Neural cell (in vitro differentiated cells): Measurements from ENCODE around the gene MCTP2. TPM values are rescaled to one million over a fixed set of nuclear protein-coding genes. Genes with fewer than 3 reads are reported as not detected.

Experiments used
- H2AFZ ChIP-seq: fragments of 200-600, 300-800 bp; sonication (generic), shearing (Covaris generic); 2 replicates; pipeline ENCODE4 v1.6.0; 2014; ENCODE audit warnings: low read depth, mild to moderate bottlenecking, antibody characterized with exemption, low read length, moderate library complexity
- H3F3A ChIP-seq: fragments of 200-600 bp; shearing (Covaris generic); 2 replicates; pipeline ENCODE4 v1.6.1; 2016; ENCODE audit warnings: mild to moderate bottlenecking, moderate library complexity, mixed read lengths, antibody characterized with exemption, low read length; ENCODE audit not compliant: insufficient read depth, poor library complexity, severe bottlenecking
- H3K27ac ChIP-seq: fragments of 200-600, 300-800 bp; sonication (generic), shearing (Covaris generic); 2 replicates; pipeline ENCODE4 v1.5.1; 2014; ENCODE audit warnings: mild to moderate bottlenecking, low read length, moderate library complexity
- H3K27me3 ChIP-seq: fragments of 300-800, 200-600 bp; sonication (generic), shearing (Covaris generic); 2 replicates; pipeline ENCODE4 v1.6.0; 2014; ENCODE audit warnings: mild to moderate bottlenecking, low read depth, low read length, moderate library complexity; ENCODE audit not compliant: insufficient read depth
- H3K36me3 ChIP-seq: fragments of 300-800, 200-600 bp; sonication (generic), shearing (Covaris generic); 2 replicates; pipeline ENCODE4 v1.5.1; 2014; ENCODE audit warnings: mild to moderate bottlenecking, antibody characterized with exemption, low read length, moderate library complexity; ENCODE audit not compliant: insufficient read depth
- H3K4me2 ChIP-seq: fragments of 300-800, 200-600 bp; sonication (generic), shearing (Covaris generic); 2 replicates; pipeline ENCODE4 v1.6.0; 2014; ENCODE audit warnings: mild to moderate bottlenecking, low read length
- H3K4me3 ChIP-seq: fragments of 300-800, 200-600 bp; sonication (generic), shearing (Covaris generic); 2 replicates; pipeline ENCODE4 v1.5.1; 2014; ENCODE audit warnings: mild to moderate bottlenecking, low read length, moderate library complexity
- H3K79me2 ChIP-seq: fragments of 200-600 bp; shearing (Covaris generic); replicated peaks from 2 replicates; pipeline ENCODE4 v1.6.0; 2014; ENCODE audit warnings: mild to moderate bottlenecking, low read length, moderate library complexity; ENCODE audit not compliant: insufficient read depth
- H3K9ac ChIP-seq: fragments of 300-800, 200-600 bp; sonication (generic), shearing (Covaris generic); 2 replicates; pipeline ENCODE4 v1.6.1; 2016; ENCODE audit warnings: mild to moderate bottlenecking, low read length, mixed read lengths
- H3K9me2 ChIP-seq: fragments of 200-600 bp; shearing (Covaris generic); 2 replicates; pipeline ENCODE4 v1.6.1; 2016; ENCODE audit warnings: mild to moderate bottlenecking, low read length, mixed read lengths; ENCODE audit not compliant: insufficient read depth
- H3K9me3 ChIP-seq: fragments of 200-600, 300-800 bp; sonication (generic), shearing (Covaris generic); 2 replicates; pipeline ENCODE4 v1.6.1; 2016; ENCODE audit warnings: mild to moderate bottlenecking, mixed run types, low read length, moderate library complexity, mixed read lengths
- H4K20me1 ChIP-seq: fragments of 200-600 bp; shearing (Covaris generic); 2 replicates; pipeline ENCODE4 v1.6.1; 2016; ENCODE audit warnings: mild to moderate bottlenecking, mixed run types; ENCODE audit not compliant: insufficient read depth
- EP300 ChIP-seq: fragments of 450-650 bp; conservative IDR thresholded peaks from 2 replicates; pipeline ENCODE4 v1.6.1; 2014; ENCODE audit warnings: antibody characterized with exemption, mild to moderate bottlenecking, moderate library complexity; ENCODE audit not compliant: poor library complexity, severe bottlenecking
- EZH2 ChIP-seq: fragments of 200-600, 300-800 bp; shearing (Covaris generic), sonication (generic); IDR thresholded peaks from 2 replicates; pipeline ENCODE4 v1.6.1; 2014; ENCODE audit warnings: antibody characterized with exemption, low read length, borderline replicate concordance, mild to moderate bottlenecking; ENCODE audit not compliant: insufficient read depth, poor library complexity, severe bottlenecking
- MXI1 ChIP-seq: fragments of 450-650 bp; conservative IDR thresholded peaks from 2 replicates; pipeline ENCODE4 v1.6.1; 2014; ENCODE audit warnings: antibody characterized with exemption, mild to moderate bottlenecking; ENCODE audit not compliant: poor library complexity, severe bottlenecking
- POLR2AphosphoS5 ChIP-seq: IDR thresholded peaks from 2 replicates; pipeline ENCODE4 v1.6.1; 2012
- RAD21 ChIP-seq: fragments of 450-650 bp; conservative IDR thresholded peaks from 2 replicates; pipeline ENCODE4 v1.6.1; 2014; ENCODE audit warnings: antibody characterized with exemption, mild to moderate bottlenecking, moderate library complexity
- SMC3 ChIP-seq: fragments of 450-650 bp; conservative IDR thresholded peaks from 2 replicates; pipeline ENCODE4 v1.6.1; 2014; ENCODE audit warnings: antibody characterized with exemption, mild to moderate bottlenecking, moderate library complexity; ENCODE audit not compliant: poor library complexity
- TAF1 ChIP-seq: IDR thresholded peaks from 2 replicates; pipeline ENCODE4 v1.6.1; 2012; ENCODE audit warnings: low read depth
- polyA plus RNA-seq: library from polyadenylated mRNA; depleted of rRNA; stranded (reverse); fragments of >200 nt; gene quantifications from 2 replicates; pipeline ENCODE4 v1.2.3, GENCODE V29; 2014
- TF ChIP-seq, protein P1 (sequence below): fragments of 450-650 bp; IDR thresholded peaks from 2 replicates; pipeline ENCODE4 v1.5.1; 2014; ENCODE audit warnings: antibody characterized with exemption, mild to moderate bottlenecking, moderate library complexity; ENCODE audit not compliant: poor library complexity, severe bottlenecking
- TF ChIP-seq, protein P2 (sequence below): IDR thresholded peaks from 2 replicates; pipeline ENCODE4 v1.6.1; 2012; ENCODE audit warnings: borderline replicate concordance

MCTP2 gene
- polyA plus RNA-seq, 1 donor from 2014 or later, result not detected

DNA sequence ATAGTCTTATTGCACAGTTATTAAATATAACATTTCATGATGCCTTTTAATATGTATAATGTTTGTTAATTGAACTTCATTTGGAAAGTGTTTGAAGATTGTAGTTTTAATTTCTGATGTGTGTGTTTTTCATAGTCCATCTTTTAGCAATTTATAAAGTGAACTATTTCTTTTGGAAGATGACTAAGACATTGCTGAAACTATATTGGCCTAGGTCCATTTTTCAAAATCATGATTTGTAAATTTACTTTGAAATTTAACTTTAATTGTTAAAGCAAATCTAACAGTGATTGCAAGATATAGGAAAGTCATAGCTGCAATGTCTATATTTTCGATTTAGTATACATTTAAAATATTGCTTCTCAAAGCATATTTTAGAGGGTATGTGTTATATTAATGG, 30.8 kb downstream of the MCTP2 start:
- H3K36me3 ChIP-seq, result no peaks in the 10 kb centered on the region
- H3K4me2 ChIP-seq, result no peak overlapping the region
- TF ChIP-seq EP300 (no peak), TAF1 (no peak), MXI1 (no peak), EZH2 (no peak), POLR2AphosphoS5 (no peak), SMC3 (no peak), RAD21 (no peak)
- TF ChIP-seq, protein P1, sequence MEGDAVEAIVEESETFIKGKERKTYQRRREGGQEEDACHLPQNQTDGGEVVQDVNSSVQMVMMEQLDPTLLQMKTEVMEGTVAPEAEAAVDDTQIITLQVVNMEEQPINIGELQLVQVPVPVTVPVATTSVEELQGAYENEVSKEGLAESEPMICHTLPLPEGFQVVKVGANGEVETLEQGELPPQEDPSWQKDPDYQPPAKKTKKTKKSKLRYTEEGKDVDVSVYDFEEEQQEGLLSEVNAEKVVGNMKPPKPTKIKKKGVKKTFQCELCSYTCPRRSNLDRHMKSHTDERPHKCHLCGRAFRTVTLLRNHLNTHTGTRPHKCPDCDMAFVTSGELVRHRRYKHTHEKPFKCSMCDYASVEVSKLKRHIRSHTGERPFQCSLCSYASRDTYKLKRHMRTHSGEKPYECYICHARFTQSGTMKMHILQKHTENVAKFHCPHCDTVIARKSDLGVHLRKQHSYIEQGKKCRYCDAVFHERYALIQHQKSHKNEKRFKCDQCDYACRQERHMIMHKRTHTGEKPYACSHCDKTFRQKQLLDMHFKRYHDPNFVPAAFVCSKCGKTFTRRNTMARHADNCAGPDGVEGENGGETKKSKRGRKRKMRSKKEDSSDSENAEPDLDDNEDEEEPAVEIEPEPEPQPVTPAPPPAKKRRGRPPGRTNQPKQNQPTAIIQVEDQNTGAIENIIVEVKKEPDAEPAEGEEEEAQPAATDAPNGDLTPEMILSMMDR, result no peak
- TF ChIP-seq, protein P2, sequence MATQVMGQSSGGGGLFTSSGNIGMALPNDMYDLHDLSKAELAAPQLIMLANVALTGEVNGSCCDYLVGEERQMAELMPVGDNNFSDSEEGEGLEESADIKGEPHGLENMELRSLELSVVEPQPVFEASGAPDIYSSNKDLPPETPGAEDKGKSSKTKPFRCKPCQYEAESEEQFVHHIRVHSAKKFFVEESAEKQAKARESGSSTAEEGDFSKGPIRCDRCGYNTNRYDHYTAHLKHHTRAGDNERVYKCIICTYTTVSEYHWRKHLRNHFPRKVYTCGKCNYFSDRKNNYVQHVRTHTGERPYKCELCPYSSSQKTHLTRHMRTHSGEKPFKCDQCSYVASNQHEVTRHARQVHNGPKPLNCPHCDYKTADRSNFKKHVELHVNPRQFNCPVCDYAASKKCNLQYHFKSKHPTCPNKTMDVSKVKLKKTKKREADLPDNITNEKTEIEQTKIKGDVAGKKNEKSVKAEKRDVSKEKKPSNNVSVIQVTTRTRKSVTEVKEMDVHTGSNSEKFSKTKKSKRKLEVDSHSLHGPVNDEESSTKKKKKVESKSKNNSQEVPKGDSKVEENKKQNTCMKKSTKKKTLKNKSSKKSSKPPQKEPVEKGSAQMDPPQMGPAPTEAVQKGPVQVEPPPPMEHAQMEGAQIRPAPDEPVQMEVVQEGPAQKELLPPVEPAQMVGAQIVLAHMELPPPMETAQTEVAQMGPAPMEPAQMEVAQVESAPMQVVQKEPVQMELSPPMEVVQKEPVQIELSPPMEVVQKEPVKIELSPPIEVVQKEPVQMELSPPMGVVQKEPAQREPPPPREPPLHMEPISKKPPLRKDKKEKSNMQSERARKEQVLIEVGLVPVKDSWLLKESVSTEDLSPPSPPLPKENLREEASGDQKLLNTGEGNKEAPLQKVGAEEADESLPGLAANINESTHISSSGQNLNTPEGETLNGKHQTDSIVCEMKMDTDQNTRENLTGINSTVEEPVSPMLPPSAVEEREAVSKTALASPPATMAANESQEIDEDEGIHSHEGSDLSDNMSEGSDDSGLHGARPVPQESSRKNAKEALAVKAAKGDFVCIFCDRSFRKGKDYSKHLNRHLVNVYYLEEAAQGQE, result no peak
- H3K27ac ChIP-seq, result no peak overlapping the region
- no peaks in the 10 kb centered on the region for H3K79me2 ChIP-seq
- H4K20me1 ChIP-seq, result no peaks in the 10 kb centered on the region
- H3K4me3 ChIP-seq, result no peak overlapping the region
- H3K9me2 ChIP-seq, result no peaks in the 10 kb centered on the region
- H3K9me3 ChIP-seq, result no peaks in the 10 kb centered on the region
- no peak overlapping the region for H2AFZ ChIP-seq
- H3K27me3 ChIP-seq, result no peaks in the 10 kb centered on the region
- H3K9ac ChIP-seq, result no peak overlapping the region
- no peaks in the 10 kb centered on the region for H3F3A ChIP-seq

DNA sequence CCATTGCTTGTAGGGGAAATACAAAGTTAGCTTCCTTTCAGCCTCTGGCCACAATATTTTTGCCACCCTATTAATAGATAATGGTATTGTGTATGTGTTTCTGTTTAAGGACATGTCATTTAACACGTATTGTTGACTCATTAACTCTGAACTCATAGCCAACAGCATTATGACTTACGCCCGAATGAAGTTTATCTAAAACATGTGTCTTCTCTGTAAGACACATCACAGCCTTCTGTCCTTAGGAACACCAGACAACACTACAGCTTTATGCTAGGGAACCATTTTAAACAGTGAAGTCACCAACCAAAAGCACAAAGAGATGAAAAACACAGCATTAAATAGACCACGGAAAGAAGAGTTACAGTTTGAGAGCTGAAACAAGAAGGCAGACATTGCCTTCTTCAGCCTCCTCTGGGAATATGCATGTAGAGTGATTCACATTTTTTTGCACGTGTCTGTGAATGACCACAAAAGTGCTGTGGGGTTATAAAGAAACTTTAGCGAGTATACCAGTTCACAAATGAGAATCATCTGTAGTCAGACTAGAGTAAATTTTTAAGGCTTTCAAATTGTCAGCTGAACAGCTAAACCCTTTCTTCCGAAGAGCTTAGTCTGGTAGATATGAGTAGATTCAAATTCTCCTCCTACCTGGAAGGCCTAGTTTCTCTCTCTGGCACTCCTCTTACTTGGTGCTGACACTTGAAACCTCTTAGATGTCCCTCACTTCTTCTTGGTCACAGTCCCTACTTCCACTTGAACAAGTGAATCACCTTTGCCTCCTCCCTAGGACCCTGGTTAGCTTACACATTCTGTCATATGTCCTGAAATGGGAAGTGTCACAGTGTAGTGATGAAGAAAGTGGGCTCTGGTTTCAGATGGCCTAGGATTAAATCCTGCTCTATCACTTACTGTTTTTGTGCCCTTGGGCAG, 32.2 kb downstream of the MCTP2 start:
- Histone ChIP-seq H3F3A (no peaks in the 10 kb centered on the region), H3K9me2 (no peaks in the 10 kb centered on the region), H3K36me3 (no peaks in the 10 kb centered on the region), H3K27ac (no peak overlapping the region), H4K20me1 (no peaks in the 10 kb centered on the region), H3K27me3 (no peaks in the 10 kb centered on the region), H3K4me3 (no peak overlapping the region), H3K9me3 (no peaks in the 10 kb centered on the region), H3K9ac (no peak overlapping the region), H2AFZ (no peak overlapping the region), H3K4me2 (no peak overlapping the region), H3K79me2 (no peaks in the 10 kb centered on the region)
- TF ChIP-seq POLR2AphosphoS5, result no peak
- TF ChIP-seq, protein P2, result no peak
- TF ChIP-seq MXI1, result no peak
- no peak for TF ChIP-seq SMC3
- no peak for TF ChIP-seq RAD21
- no peak for TF ChIP-seq TAF1
- TF ChIP-seq, protein P1, result no peak
- TF ChIP-seq EP300, result no peak
- TF ChIP-seq EZH2, result no peak
